H9 (cell line): Measurements from ENCODE around the gene GRAP2. TPM values are rescaled to one million over a fixed set of nuclear protein-coding genes. Genes with fewer than 3 reads are reported as not detected.

Experiments
- DNase-seq: peaks from one replicate; pipeline ENCODE4 v3.0.0-alpha.2; 2017
- H2AFZ ChIP-seq: one replicate; pipeline ENCODE4 v1.6.1; 2013; ENCODE audit warnings: mild to moderate bottlenecking, low read length, control low read depth, moderate library complexity
- H2AK5ac ChIP-seq: 2 replicates; pipeline ENCODE4 v1.6.1; 2013; ENCODE audit warnings: low read length, control low read depth, mixed read lengths; ENCODE audit not compliant: insufficient read length
- H2BK120ac ChIP-seq: one replicate; pipeline ENCODE4 v1.6.1; 2013; ENCODE audit warnings: low read depth, mild to moderate bottlenecking, low read length, control low read depth, inconsistent platforms; ENCODE audit not compliant: poor library complexity, severe bottlenecking
- H2BK12ac ChIP-seq: 2 replicates; pipeline ENCODE4 v1.6.1; 2013; ENCODE audit warnings: low read length, control low read depth, mixed read lengths, low read depth; ENCODE audit not compliant: insufficient read length
- H2BK15ac ChIP-seq: 2 replicates; pipeline ENCODE4 v1.6.1; 2013; ENCODE audit warnings: low read depth, low read length, control low read depth
- H2BK20ac ChIP-seq: one replicate; pipeline ENCODE4 v1.6.1; 2013; ENCODE audit warnings: low read depth, mild to moderate bottlenecking, low read length, control low read depth, inconsistent platforms; ENCODE audit not compliant: poor library complexity, severe bottlenecking
- H2BK5ac ChIP-seq: 2 replicates; pipeline ENCODE4 v1.6.1; 2013; ENCODE audit warnings: low read length, control low read depth, mixed read lengths; ENCODE audit not compliant: insufficient read length
- H3K14ac ChIP-seq: 2 replicates; pipeline ENCODE4 v1.6.1; 2013; ENCODE audit warnings: low read length, control low read depth; ENCODE audit not compliant: insufficient read depth
- H3K18ac ChIP-seq: 2 replicates; pipeline ENCODE4 v1.6.1; 2013; ENCODE audit warnings: low read depth, mild to moderate bottlenecking, mixed read lengths, low read length, control low read depth; ENCODE audit not compliant: insufficient read length
- H3K23ac ChIP-seq: 2 replicates; pipeline ENCODE4 v1.6.1; 2013; ENCODE audit warnings: low read length, control low read depth, mixed read lengths, low read depth; ENCODE audit not compliant: insufficient read length
- H3K23me2 ChIP-seq: 2 replicates; pipeline ENCODE4 v1.6.1; 2013; ENCODE audit warnings: low read depth, mild to moderate bottlenecking, mixed read lengths, low read length, control low read depth; ENCODE audit not compliant: insufficient read length, poor library complexity, severe bottlenecking
- H3K27ac ChIP-seq: 2 replicates; pipeline ENCODE4 v1.5.1; 2013; ENCODE audit warnings: low read length, control low read depth, mixed read lengths, low read depth; ENCODE audit not compliant: insufficient read length
- H3K27me3 ChIP-seq: 2 replicates; pipeline ENCODE4 v1.6.1; 2013; ENCODE audit warnings: low read length, control low read depth, inconsistent platforms; ENCODE audit not compliant: insufficient read depth
- H3K4ac ChIP-seq: 2 replicates; pipeline ENCODE4 v1.6.1; 2013; ENCODE audit warnings: low read depth, mild to moderate bottlenecking, control low read depth, inconsistent platforms, low read length, moderate library complexity
- H3K4me1 ChIP-seq: 2 replicates; pipeline ENCODE4 v1.6.1; 2013; ENCODE audit warnings: low read length, control low read depth, inconsistent platforms; ENCODE audit not compliant: insufficient read depth
- H3K4me2 ChIP-seq: 2 replicates; pipeline ENCODE4 v1.6.1; 2013; ENCODE audit warnings: low read length, control low read depth, mixed read lengths; ENCODE audit not compliant: insufficient read length, insufficient read depth
- H3K56ac ChIP-seq: 2 replicates; pipeline ENCODE4 v1.6.1; 2013; ENCODE audit warnings: low read depth, mild to moderate bottlenecking, mixed read lengths, low read length, control low read depth; ENCODE audit not compliant: insufficient read length
- H3K79me1 ChIP-seq: 2 replicates; pipeline ENCODE4 v1.6.1; 2013; ENCODE audit warnings: low read depth, mild to moderate bottlenecking, moderate library complexity, low read length, control low read depth, inconsistent platforms; ENCODE audit not compliant: insufficient read depth, poor library complexity, severe bottlenecking
- H3K79me2 ChIP-seq: 2 replicates; pipeline ENCODE4 v1.6.1; 2013; ENCODE audit warnings: low read length, control low read depth, inconsistent platforms; ENCODE audit not compliant: insufficient read depth
- H3K9ac ChIP-seq: 2 replicates; pipeline ENCODE4 v1.6.1; 2013; ENCODE audit warnings: low read length, control low read depth, mixed read lengths; ENCODE audit not compliant: insufficient read length; ENCODE audit errors: extremely low read depth
- H3K9me3 ChIP-seq: one replicate; pipeline ENCODE4 v1.6.1; 2013; ENCODE audit warnings: low read depth, low read length, inconsistent platforms; ENCODE audit not compliant: control insufficient read depth
- H3T11ph ChIP-seq: one replicate; pipeline ENCODE4 v1.6.1; 2013; ENCODE audit warnings: mild to moderate bottlenecking, low read length, control low read depth, inconsistent platforms
- H4K20me1 ChIP-seq: one replicate; pipeline ENCODE4 v1.6.1; 2013; ENCODE audit not compliant: control insufficient read depth, insufficient read length, insufficient read depth
- H4K5ac ChIP-seq: 2 replicates; pipeline ENCODE4 v1.6.1; 2013; ENCODE audit warnings: low read depth, mild to moderate bottlenecking, mixed read lengths, low read length, control low read depth; ENCODE audit not compliant: insufficient read length
- H4K8ac ChIP-seq: replicated peaks from 2 replicates; pipeline ENCODE4 v1.6.1; 2013; ENCODE audit warnings: low read length, control low read depth, mixed read lengths, low read depth; ENCODE audit not compliant: insufficient read length
- H4K91ac ChIP-seq: 2 replicates; pipeline ENCODE4 v1.6.1; 2013; ENCODE audit warnings: low read depth, mild to moderate bottlenecking, moderate library complexity, mixed read lengths, low read length, control low read depth; ENCODE audit not compliant: insufficient read length
- H3K27ac Mint-ChIP-seq, 3 experiments: 2 replicates in 2 of 3; 3 replicates in 1 of 3; pipeline ENCODE4 v1.8.0; 2020 to 2021; ENCODE audit warnings: mixed read lengths in 3 of 3, mild to moderate bottlenecking in 1 of 3, moderate library complexity in 1 of 3
- H3K27me3 Mint-ChIP-seq: 2 replicates; pipeline ENCODE4 v1.8.0; 2021; ENCODE audit warnings: low read depth, mild to moderate bottlenecking, moderate library complexity, mixed read lengths
- H3K36me3 Mint-ChIP-seq, 3 experiments: 2 replicates in 2 of 3; 3 replicates in 1 of 3; pipeline ENCODE4 v1.8.0; 2020 to 2021; ENCODE audit warnings: low read depth in 3 of 3, mixed read lengths in 3 of 3; ENCODE audit not compliant: insufficient read depth in 1 of 3
- H3K4me1 Mint-ChIP-seq, 2 experiments: 2 replicates each; pipeline ENCODE4 v1.8.0; 2020; ENCODE audit warnings: mixed read lengths in 2 of 2
- H3K4me3 Mint-ChIP-seq, 2 experiments: 2 replicates in 1 of 2; 3 replicates in 1 of 2; pipeline ENCODE4 v1.8.0; 2020 to 2021; ENCODE audit warnings: mild to moderate bottlenecking in 2 of 2, mixed read lengths in 2 of 2, moderate library complexity in 1 of 2
- H3K9me3 Mint-ChIP-seq, 2 experiments: 2 replicates in 1 of 2; 3 replicates in 1 of 2; pipeline ENCODE4 v1.8.0; 2020; ENCODE audit warnings: mild to moderate bottlenecking in 2 of 2, mixed read lengths in 2 of 2, moderate library complexity in 1 of 2
- WGBS: extraction: QIAGEN DNeasy Blood & Tissue Kit; methylation state at CpG from one replicate; pipeline ENCODE4 v1.1.7; 2013; ENCODE audit warnings: missing lambda C conversion rate, low lambda C conversion rate, mixed read lengths; ENCODE audit not compliant: insufficient read length; ENCODE audit errors: extremely low coverage; 5-methylcytosine and 5-hydroxymethylcytosine counted together
- total RNA-seq: library from RNA; stranded (reverse); gene quantifications from 2 replicates; pipeline ENCODE4 v1.2.1, GENCODE V29; 2021
- TF ChIP-seq, protein P1 (sequence below): fragments of 200-600 bp; sonication (generic); conservative IDR thresholded peaks from 3 replicates; pipeline ENCODE4 v1.8.0; 2021; ENCODE audit warnings: antibody characterized with exemption, mild to moderate bottlenecking

The GRAP2 gene
- total RNA-seq, 1 experiment from 2014 or later = not detected

DNA sequence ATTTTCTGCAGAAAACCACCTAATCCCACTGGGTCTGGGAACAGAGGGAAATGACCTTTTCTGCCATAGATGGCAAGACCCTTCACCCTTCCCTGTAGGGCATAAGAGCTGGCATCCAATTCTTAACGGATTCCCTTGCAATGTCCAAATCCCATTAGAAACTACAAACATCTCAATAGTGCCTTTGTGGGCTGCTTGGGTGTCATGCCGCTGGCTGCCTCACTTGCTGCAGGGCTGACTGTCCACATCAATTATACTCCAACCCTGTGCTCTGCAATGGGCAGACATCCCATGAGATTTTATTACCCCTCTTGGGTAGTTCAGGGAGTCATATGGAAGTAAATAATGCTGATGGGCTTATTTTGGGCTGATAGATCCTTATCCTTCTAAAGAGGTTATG, 7.3 kb downstream of the GRAP2 start:
- Mint-ChIP-seq H3K4me3 (no peak overlapping the region), H3K36me3 (no peaks in the 10 kb centered on the region), H3K27me3 (peaks cover 5% of the 10 kb centered on the region; the same call in 1 of the 2 replicates), H3K9me3 (no peaks in the 10 kb centered on the region), H3K27ac (no peak overlapping the region), H3K4me1 (peaks cover 9 to 18% of the 10 kb centered on the region in 2 experiments)
- Histone ChIP-seq H2BK12ac (no peak overlapping the region), H3K4me1 (no peaks in the 10 kb centered on the region), H2BK15ac (no peak overlapping the region), H3K27ac (no peak overlapping the region), H2AFZ (no peak overlapping the region), H4K91ac (no peak overlapping the region), H4K20me1 (no peaks in the 10 kb centered on the region), H2BK120ac (no peak overlapping the region), H3K56ac (no peak overlapping the region), H4K5ac (no peak overlapping the region), H3K9ac (no peak overlapping the region), H3K23ac (no peak overlapping the region), H3K9me3 (no peaks in the 10 kb centered on the region), H2BK20ac (no peak overlapping the region), H2AK5ac (no peak overlapping the region), H3K18ac (no peak overlapping the region), H2BK5ac (no peak overlapping the region), H3T11ph (no peak overlapping the region), H3K79me2 (no peaks in the 10 kb centered on the region), H3K4me2 (no peak overlapping the region), H4K8ac (no peak overlapping the region), H3K14ac (no peak overlapping the region), H3K23me2 (no peaks in the 10 kb centered on the region), H3K79me1 (no peaks in the 10 kb centered on the region), H3K4ac (no peak overlapping the region), H3K27me3 (no peaks in the 10 kb centered on the region)
- no CpG with 5 or more reads among the region's 2 CpGs for WGBS
- TF ChIP-seq, protein P1, sequence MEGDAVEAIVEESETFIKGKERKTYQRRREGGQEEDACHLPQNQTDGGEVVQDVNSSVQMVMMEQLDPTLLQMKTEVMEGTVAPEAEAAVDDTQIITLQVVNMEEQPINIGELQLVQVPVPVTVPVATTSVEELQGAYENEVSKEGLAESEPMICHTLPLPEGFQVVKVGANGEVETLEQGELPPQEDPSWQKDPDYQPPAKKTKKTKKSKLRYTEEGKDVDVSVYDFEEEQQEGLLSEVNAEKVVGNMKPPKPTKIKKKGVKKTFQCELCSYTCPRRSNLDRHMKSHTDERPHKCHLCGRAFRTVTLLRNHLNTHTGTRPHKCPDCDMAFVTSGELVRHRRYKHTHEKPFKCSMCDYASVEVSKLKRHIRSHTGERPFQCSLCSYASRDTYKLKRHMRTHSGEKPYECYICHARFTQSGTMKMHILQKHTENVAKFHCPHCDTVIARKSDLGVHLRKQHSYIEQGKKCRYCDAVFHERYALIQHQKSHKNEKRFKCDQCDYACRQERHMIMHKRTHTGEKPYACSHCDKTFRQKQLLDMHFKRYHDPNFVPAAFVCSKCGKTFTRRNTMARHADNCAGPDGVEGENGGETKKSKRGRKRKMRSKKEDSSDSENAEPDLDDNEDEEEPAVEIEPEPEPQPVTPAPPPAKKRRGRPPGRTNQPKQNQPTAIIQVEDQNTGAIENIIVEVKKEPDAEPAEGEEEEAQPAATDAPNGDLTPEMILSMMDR = no peak
- DNase-seq = no peak
